HG02938 (cell line): Measurements from ENCODE around the gene ATP5F1E.

Experiments
- ATAC-seq: cut with Tn5 transposase; IDR thresholded peaks from one replicate; pipeline ENCODE4 v1.9.1; 2021; ENCODE audit warnings: mild to moderate bottlenecking, moderate library complexity; ENCODE audit not compliant: unreplicated experiment

ATP5F1E gene

GRCh38 chr20:59032023-59032712 is at the start of gene ATP5F1E:
ATP5F1E (minus strand) TSS chr20:59032335; CDS start chr20:59032251, 84 bp downstream.
- ATAC-seq: peak; percentile 85

- no peak for ATAC-seq
Measured at GRCh38 chr20:59081036-59081435, 48.9 kb upstream of the ATP5F1E start.

GRCh38 chr20:59078231-59078630 is 46.1 kb upstream of the ATP5F1E start:
- no peak for ATAC-seq

- ATAC-seq: no peak
Measured at GRCh38 chr20:59077705-59078104, 45.6 kb upstream of the ATP5F1E start.

- no peak for ATAC-seq
Measured at GRCh38 chr20:59075934-59076508, 43.9 kb upstream of the ATP5F1E start.

- no peak for ATAC-seq
Measured at GRCh38 chr20:59074456-59074855, 42.3 kb upstream of the ATP5F1E start.

GRCh38 chr20:59073582-59073981 is 41.4 kb upstream of the ATP5F1E start:
- ATAC-seq: no peak

- ATAC-seq: no peak
Measured at GRCh38 chr20:59071216-59071615, 39.1 kb upstream of the ATP5F1E start.

GRCh38 chr20:59069026-59069425 is 36.9 kb upstream of the ATP5F1E start:
- ATAC-seq: no peak

- ATAC-seq: no peak
Measured at GRCh38 chr20:59068534-59068933, 36.4 kb upstream of the ATP5F1E start.

GRCh38 chr20:59064214-59064722 is 32.1 kb upstream of the ATP5F1E start:
- ATAC-seq: no peak

GRCh38 chr20:59063358-59064213 is 31.5 kb upstream of the ATP5F1E start:
- ATAC-seq: no peak

GRCh38 chr20:59062081-59062480 is 29.9 kb upstream of the ATP5F1E start:
- ATAC-seq: no peak

GRCh38 chr20:59055302-59055701 is 23.2 kb upstream of the ATP5F1E start:
- ATAC-seq: no peak

- no peak for ATAC-seq
Measured at GRCh38 chr20:59051666-59052185, 19.6 kb upstream of the ATP5F1E start.

GRCh38 chr20:59050437-59050836 is 18.3 kb upstream of the ATP5F1E start:
- no peak for ATAC-seq

GRCh38 chr20:59048681-59049030 is 16.5 kb upstream of the ATP5F1E start:
- no peak for ATAC-seq

GRCh38 chr20:59047938-59048680 is 16.0 kb upstream of the ATP5F1E start:
- no peak for ATAC-seq

- ATAC-seq: no peak
Measured at GRCh38 chr20:59046862-59047261, 14.7 kb upstream of the ATP5F1E start.

- no peak for ATAC-seq
Measured at GRCh38 chr20:59044796-59045195, 12.7 kb upstream of the ATP5F1E start.

GRCh38 chr20:59044295-59044694 is 12.2 kb upstream of the ATP5F1E start:
- no peak for ATAC-seq
